T-helper 1 cell (primary cell): ENCODE data around the gene TOMM6.

Source experiments
- DNase-seq, 5 donors: peaks; one replicate each; pipeline ENCODE4 v3.0.0-alpha.2; 2012 to 2020

The TOMM6 gene

GRCh38 chr6:41824571-41825569 is 37.4 kb downstream of the TOMM6 start:
- no peak for DNase-seq

DNA sequence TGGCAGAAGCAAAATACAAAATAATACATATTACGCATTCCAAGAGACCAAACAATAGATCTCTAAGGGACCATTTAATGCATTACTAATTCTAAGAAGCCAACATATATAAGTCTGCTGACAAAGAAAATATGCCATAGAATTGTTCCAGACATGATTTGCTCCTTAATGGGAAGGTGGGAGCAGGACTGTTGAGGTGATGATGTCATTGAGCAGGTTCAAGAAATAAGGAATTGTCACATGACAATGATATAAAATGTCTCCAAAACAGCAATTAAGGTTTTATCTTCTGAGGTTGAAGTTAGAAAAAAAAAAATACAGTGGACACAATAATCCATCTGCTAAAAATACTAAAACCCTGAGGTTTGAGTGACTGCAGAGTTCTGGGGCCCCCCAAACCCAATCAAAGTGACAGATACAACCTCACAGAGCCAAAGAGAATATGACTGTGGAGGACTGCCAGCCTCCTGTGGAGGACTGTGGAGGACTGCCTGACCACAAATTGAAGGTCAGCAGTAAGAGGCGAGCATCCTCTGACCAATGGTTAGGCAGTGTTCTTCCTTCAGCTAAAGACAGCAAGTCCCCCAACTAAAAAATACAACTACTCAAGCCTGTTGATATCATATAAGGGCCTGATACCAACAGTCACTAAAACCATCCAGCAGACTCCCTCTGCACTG is 39.0 kb downstream of the TOMM6 start:
- DNase-seq, result no peak

DNA sequence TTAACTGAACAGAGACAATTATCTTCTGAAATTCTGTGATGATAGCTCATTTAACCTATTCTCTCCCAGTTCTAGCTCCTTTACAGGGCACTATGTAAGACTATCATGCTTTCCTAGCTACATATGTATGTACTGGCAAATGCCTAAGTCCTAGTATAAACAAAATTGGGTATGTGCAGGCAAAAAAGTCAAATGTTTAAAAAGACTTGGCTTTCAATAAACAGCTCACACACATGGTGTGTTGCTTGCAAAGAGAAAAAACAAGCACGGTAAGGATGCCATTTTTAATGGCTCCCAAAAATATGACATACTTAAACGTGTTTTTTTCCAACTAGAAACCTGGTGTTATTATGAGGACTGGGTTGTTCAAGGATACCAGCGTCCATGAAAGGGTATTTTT is 44.8 kb downstream of the TOMM6 start:
- no peak for DNase-seq

GRCh38 chr6:41836022-41836659 is 48.6 kb downstream of the TOMM6 start:
- DNase-seq, result no peak

DNA sequence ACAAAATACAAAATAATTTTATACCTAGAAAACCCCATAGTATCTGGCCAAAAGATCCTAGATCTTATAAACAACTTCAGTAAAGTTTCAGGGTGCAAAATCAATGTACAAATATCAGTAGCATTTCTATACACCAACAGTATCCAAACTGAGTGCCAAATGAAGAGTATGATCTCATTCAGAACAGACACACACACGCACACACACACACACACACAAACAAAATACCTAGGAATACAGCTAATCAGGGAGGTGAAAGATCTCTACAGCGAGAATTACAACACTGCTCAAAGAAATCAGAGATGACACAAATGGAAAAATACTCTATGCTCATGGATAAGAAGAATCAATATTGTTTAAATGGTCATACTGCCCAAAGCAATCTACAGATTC is 49.2 kb downstream of the TOMM6 start:
- DNase-seq, result no peak
